HEK293T (cell line): ENCODE measurements around the gene PPP1R13B.
"Not testable (repeated sequence)": the region's sequence is repeated elsewhere in the genome, so short reads cannot be mapped to it uniquely, and the experiment has no call there.

Source experiments
- CTCF ChIA-PET: fragments of 350-600 bp; formaldehyde crosslinking; extraction: SDS; loops from one replicate; lab custom pipeline; 2021; ENCODE audit warnings: antibody characterized with exemption, inconsistent platforms; lab: Yijun Ruan, JAX
- POLR2A ChIA-PET: fragments of 350-600 bp; formaldehyde crosslinking; extraction: SDS; loops from one replicate; lab custom pipeline; 2020; ENCODE audit warnings: antibody characterized with exemption, inconsistent platforms; lab: Yijun Ruan, JAX
- DNase-seq: peaks from one replicate; pipeline ENCODE4 v3.0.0; 2012; ENCODE audit warnings: mixed read lengths; ENCODE audit errors: extremely low spot score
- ARNT ChIP-seq: fragments of 450-650 bp; IDR thresholded peaks from 2 replicates; pipeline ENCODE4 v1.6.1; 2017; ENCODE audit warnings: mild to moderate bottlenecking
- BHLHE40 ChIP-seq: fragments of 450-650 bp; IDR thresholded peaks from 2 replicates; pipeline ENCODE4 v1.6.1; 2016; ENCODE audit warnings: mild to moderate bottlenecking, moderate library complexity, borderline replicate concordance
- CTBP1 ChIP-seq: fragments of 450-650 bp; IDR thresholded peaks from 2 replicates; pipeline ENCODE4 v1.6.1; 2016; ENCODE audit warnings: borderline replicate concordance
- ELF4 ChIP-seq: fragments of 450-650 bp; IDR thresholded peaks from 2 replicates; pipeline ENCODE4 v1.6.1; 2017; ENCODE audit warnings: antibody characterized with exemption
- FOXA1 ChIP-seq: fragments of 450-650 bp; IDR thresholded peaks from 2 replicates; pipeline ENCODE4 v1.6.1; 2016; ENCODE audit warnings: mild to moderate bottlenecking
- FOXK2 ChIP-seq: fragments of 450-650 bp; IDR thresholded peaks from 2 replicates; pipeline ENCODE4 v1.6.1; 2016; ENCODE audit warnings: mild to moderate bottlenecking
- FOXM1 ChIP-seq: fragments of 450-650 bp; IDR thresholded peaks from 2 replicates; pipeline ENCODE4 v1.6.1; 2017; ENCODE audit warnings: mild to moderate bottlenecking, borderline replicate concordance
- HDGF ChIP-seq: fragments of 450-650 bp; IDR thresholded peaks from 2 replicates; pipeline ENCODE4 v1.6.1; 2017; ENCODE audit warnings: antibody characterized with exemption, borderline replicate concordance
- L3MBTL2 ChIP-seq: fragments of 450-650 bp; conservative IDR thresholded peaks from 2 replicates; pipeline ENCODE4 v1.6.1; 2016; ENCODE audit warnings: mild to moderate bottlenecking
- LEF1 ChIP-seq: fragments of 450-650 bp; IDR thresholded peaks from 2 replicates; pipeline ENCODE4 v1.6.1; 2017; ENCODE audit warnings: mild to moderate bottlenecking, borderline replicate concordance
- NFRKB ChIP-seq: fragments of 450-650 bp; IDR thresholded peaks from 2 replicates; pipeline ENCODE4 v1.6.1; 2016; ENCODE audit warnings: mild to moderate bottlenecking, moderate library complexity
- PKNOX1 ChIP-seq: fragments of 450-650 bp; IDR thresholded peaks from 2 replicates; pipeline ENCODE4 v1.6.1; 2016
- SP1 ChIP-seq: fragments of 450-650 bp; IDR thresholded peaks from 2 replicates; pipeline ENCODE4 v1.6.1; 2017
- SUZ12 ChIP-seq: fragments of 450-650 bp; IDR thresholded peaks from 2 replicates; pipeline ENCODE4 v1.6.1; 2016; ENCODE audit warnings: mild to moderate bottlenecking
- TARDBP ChIP-seq: fragments of 450-650 bp; IDR thresholded peaks from 2 replicates; pipeline ENCODE4 v1.6.1; 2016
- ZNF384 ChIP-seq: fragments of 450-650 bp; IDR thresholded peaks from 2 replicates; pipeline ENCODE4 v1.6.1; 2016

PPP1R13B gene

GRCh38 chr14:103695296-103696069 is 151.9 kb downstream of the PPP1R13B start:
- ChIA-PET CTCF (interaction anchor here (0.7 kb wide), 1 partner anchor 95 kb away, joined by 3 read pairs; no protein-coding TSS in a partner anchor), POLR2A (interaction anchor here (1.0 to 1.4 kb wide), 3 partner anchors 9 to 20 kb away, joined by 3 to 5 read pairs (median 4); partner anchors contain the start of genes XRCC3 and ZFYVE21)
- DNase-seq, result no peak
- TF ChIP-seq ARNT (no peak), L3MBTL2 (no peak), FOXA1 (no peak), BHLHE40 (no peak), FOXM1 (no peak), ZNF384 (no peak), SP1 (no peak)

- POLR2A ChIA-PET, result interaction anchor here (1.0 to 1.4 kb wide), 3 partner anchors 10 to 21 kb away, joined by 3 to 4 read pairs (median 4); partner anchors contain the start of gene ZFYVE21
These were observed 152.8 kb downstream of the PPP1R13B start for GRCh38 chr14:103694572-103695026.

GRCh38 chr14:103693515-103693914 is 153.9 kb downstream of the PPP1R13B start:
- ChIA-PET POLR2A (no interaction called here), CTCF (no interaction called here)
- no peak for DNase-seq
- no peak for TF ChIP-seq SUZ12
- TF ChIP-seq NFRKB, result no peak
- no peak for TF ChIP-seq ARNT
- TF ChIP-seq FOXK2, result no peak
- TF ChIP-seq LEF1, result no peak
- no peak for TF ChIP-seq ELF4
- no peak for TF ChIP-seq PKNOX1
- no peak for TF ChIP-seq ZNF384
- no peak for TF ChIP-seq HDGF
- TF ChIP-seq FOXA1, result no peak
- TF ChIP-seq FOXM1, result no peak

More at GRCh38 chr14:103694572-103695026, 152.8 kb downstream of the PPP1R13B start:
- DNase-seq, result no peak
- TF ChIP-seq SP1 (no peak), FOXM1 (no peak), PKNOX1 (no peak), ZNF384 (no peak), NFRKB (no peak), FOXK2 (no peak), TARDBP (no peak), ELF4 (no peak), CTBP1 (no peak), ARNT (no peak)
- CTCF ChIA-PET, result no interaction called here

- DNase-seq, result no peak
- ChIA-PET CTCF (no interaction called here), POLR2A (no interaction called here)
- TF ChIP-seq SUZ12, result no peak
These were observed 154.5 kb downstream of the PPP1R13B start for GRCh38 chr14:103692871-103693270.

GRCh38 chr14:103692159-103692558 is 155.2 kb downstream of the PPP1R13B start:
- ChIA-PET CTCF (no interaction called here), POLR2A (interaction anchor here (1.0 kb wide), 1 partner anchor 23 kb away, joined by 4 read pairs; the partner anchor contains the start of genes XRCC3 and ZFYVE21)
- TF ChIP-seq ELF4 (no peak), FOXA1 (no peak), FOXK2 (no peak), HDGF (no peak), FOXM1 (no peak), PKNOX1 (no peak), SUZ12 (no peak), LEF1 (no peak), BHLHE40 (no peak)
- DNase-seq, result no peak

- POLR2A ChIA-PET, result interaction anchor here (1.0 kb wide), 1 partner anchor 24 kb away, joined by 4 read pairs; the partner anchor contains the start of genes XRCC3 and ZFYVE21
- CTCF ChIA-PET, DNase-seq: not testable (repeated sequence)
These were observed 155.7 kb downstream of the PPP1R13B start for GRCh38 chr14:103691655-103692054.

- DNase-seq, result no peak
- TF ChIP-seq ARNT (no peak), PKNOX1 (no peak), L3MBTL2 (no peak), ZNF384 (no peak), FOXK2 (no peak), LEF1 (no peak), ELF4 (no peak), BHLHE40 (no peak), SP1 (no peak), SUZ12 (no peak), TARDBP (no peak), NFRKB (no peak), HDGF (no peak), FOXM1 (no peak), FOXA1 (no peak), CTBP1 (no peak)
- CTCF ChIA-PET, result interaction anchor here (0.6 kb wide), 1 partner anchor 111 kb away, joined by 6 read pairs; no protein-coding TSS in a partner anchor
- POLR2A ChIA-PET, result no interaction called here
These were observed 157.0 kb downstream of the PPP1R13B start for GRCh38 chr14:103690332-103690731.
